WTC11 (cell line): ENCODE data around the gene ARAP1. TPM values are rescaled to one million over a fixed set of nuclear protein-coding genes. Genes with fewer than 3 reads are reported as not detected.
A peak's percentile ranks its signal among the peaks of the same experiment; 100 is the strongest.

Experiments
- ATAC-seq: fragments of 200-7000 bp; cut with Tn5 transposase; 2 replicates; pipeline ENCODE4 v1.10.0; 2021; ENCODE audit warnings: mild to moderate bottlenecking, moderate library complexity
- CTCF ChIA-PET: fragments of 300-600 bp; sonication (Branson Sonifier 250); formaldehyde crosslinking; loops from one replicate; lab custom pipeline; 2021; ENCODE audit warnings: antibody characterized with exemption; lab: Charles Lee
- POLR2A ChIA-PET: fragments of 350-600 bp; sonication (Branson Sonifier 250); formaldehyde crosslinking; loops from one replicate; lab custom pipeline; 2021; ENCODE audit warnings: antibody characterized with exemption; lab: Charles Lee
- DNase-seq: peaks from one replicate; pipeline ENCODE4 v3.0.0; 2021; ENCODE audit warnings: low spot score
- H3K27ac Mint-ChIP-seq: 2 replicates; pipeline ENCODE4 v1.8.0; 2021; ENCODE audit warnings: mixed read lengths
- H3K27me3 Mint-ChIP-seq: 2 replicates; pipeline ENCODE4 v1.8.0; 2021; ENCODE audit warnings: low read depth, mild to moderate bottlenecking, moderate library complexity, mixed read lengths
- H3K36me3 Mint-ChIP-seq: 2 replicates; pipeline ENCODE4 v1.8.0; 2021; ENCODE audit warnings: mixed read lengths
- H3K4me1 Mint-ChIP-seq: 2 replicates; pipeline ENCODE4 v1.8.0; 2022; ENCODE audit warnings: mixed read lengths
- H3K4me3 Mint-ChIP-seq: 2 replicates; pipeline ENCODE4 v1.8.0; 2021; ENCODE audit warnings: mild to moderate bottlenecking, moderate library complexity, mixed read lengths
- H3K9me3 Mint-ChIP-seq: 2 replicates; pipeline ENCODE4 v1.8.0; 2021; ENCODE audit warnings: mixed read lengths
- ATF1 ChIP-seq: sonication (generic); formaldehyde crosslinking; IDR thresholded peaks from 2 replicates; pipeline ENCODE4 v1.8.1; 2023; ENCODE audit warnings: mild to moderate bottlenecking, moderate library complexity, missing genetic modification reagents
- ESRRA ChIP-seq: sonication (generic); formaldehyde crosslinking; IDR thresholded peaks from 2 replicates; pipeline ENCODE4 v1.8.1; 2022; ENCODE audit warnings: mild to moderate bottlenecking, missing genetic modification reagents, borderline replicate concordance
- GRHL2 ChIP-seq: fragments of 250-450 bp; sonication (Bioruptor Pico); IDR thresholded peaks from 2 replicates; pipeline ENCODE4 v1.8.0; 2022; ENCODE audit warnings: mild to moderate bottlenecking, moderate library complexity; ENCODE audit not compliant: insufficient replicate concordance, severe bottlenecking
- KAT7 ChIP-seq: sonication (generic); formaldehyde crosslinking; IDR thresholded peaks from 2 replicates; pipeline ENCODE4 v1.8.1; 2023; ENCODE audit warnings: missing genetic modification reagents, mild to moderate bottlenecking, borderline replicate concordance
- ZNF138 ChIP-seq: sonication (generic); formaldehyde crosslinking; conservative IDR thresholded peaks from 2 replicates; pipeline ENCODE4 v1.8.1; 2022; ENCODE audit warnings: mild to moderate bottlenecking, moderate library complexity, missing genetic modification reagents
- ZNF263 ChIP-seq: sonication (generic); formaldehyde crosslinking; IDR thresholded peaks from 2 replicates; pipeline ENCODE4 v1.8.1; 2022; ENCODE audit warnings: low read depth, mild to moderate bottlenecking, moderate library complexity, missing genetic modification reagents
- total RNA-seq: library from RNA; stranded (reverse); gene quantifications from 3 replicates; pipeline ENCODE4 v1.2.3, GENCODE V29; 2021
- TF ChIP-seq, protein P1 (sequence below): fragments of 250-450 bp; sonication (Bioruptor Pico); IDR thresholded peaks from 2 replicates; pipeline ENCODE4 v1.9.0; 2021; ENCODE audit warnings: mild to moderate bottlenecking
- TF ChIP-seq, protein P2 (sequence below): sonication (generic); formaldehyde crosslinking; IDR thresholded peaks from 2 replicates; pipeline ENCODE4 v1.8.0; 2022; ENCODE audit warnings: mild to moderate bottlenecking, missing genetic modification reagents
- TF ChIP-seq, protein P3 (sequence below): sonication (generic); formaldehyde crosslinking; IDR thresholded peaks from 2 replicates; pipeline ENCODE4 v1.8.0; 2022; ENCODE audit warnings: mild to moderate bottlenecking, missing genetic modification reagents
- TF ChIP-seq, protein P4 (sequence below): sonication (generic); formaldehyde crosslinking; IDR thresholded peaks from 2 replicates; pipeline ENCODE4 v1.8.0; 2022; ENCODE audit warnings: mild to moderate bottlenecking, missing genetic modification reagents
- TF ChIP-seq, protein P5 (sequence below): fragments of 250-450 bp; sonication (Bioruptor Pico); IDR thresholded peaks from 2 replicates; pipeline ENCODE4 v1.9.0; 2021; ENCODE audit warnings: mild to moderate bottlenecking
- TF ChIP-seq, protein P6 (sequence below): sonication (generic); formaldehyde crosslinking; IDR thresholded peaks from 2 replicates; pipeline ENCODE4 v1.8.0; 2022; ENCODE audit warnings: missing genetic modification reagents
- TF ChIP-seq, protein P7 (sequence below): fragments of 250-450 bp; sonication (Bioruptor Pico); IDR thresholded peaks from 2 replicates; pipeline ENCODE4 v2.1.2; 2022; ENCODE audit warnings: mild to moderate bottlenecking, moderate library complexity

ARAP1 gene
- total RNA-seq, 1 experiment from 2014 or later = 98.8 TPM

DNA sequence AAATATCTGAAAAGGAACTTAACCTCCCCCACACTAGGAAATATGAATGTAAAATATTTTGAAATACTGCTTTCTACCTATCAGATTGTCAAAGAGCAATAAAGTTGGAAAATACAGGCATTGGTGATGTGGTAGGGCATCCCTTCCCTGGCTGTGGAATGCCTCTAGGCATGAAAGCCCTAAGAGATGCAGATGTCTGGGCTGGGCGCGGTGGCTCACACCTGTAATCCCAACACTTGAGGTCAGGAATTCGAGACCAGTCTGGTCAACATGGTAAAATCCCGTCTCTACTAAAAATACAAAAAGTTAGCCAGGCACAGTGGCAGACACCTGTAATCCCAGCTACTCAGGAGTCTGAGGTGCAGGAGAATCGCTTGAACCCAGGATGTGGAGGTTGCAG lies 22.0 kb downstream of the ARAP1 start (continued):
- TF ChIP-seq, protein P1, sequence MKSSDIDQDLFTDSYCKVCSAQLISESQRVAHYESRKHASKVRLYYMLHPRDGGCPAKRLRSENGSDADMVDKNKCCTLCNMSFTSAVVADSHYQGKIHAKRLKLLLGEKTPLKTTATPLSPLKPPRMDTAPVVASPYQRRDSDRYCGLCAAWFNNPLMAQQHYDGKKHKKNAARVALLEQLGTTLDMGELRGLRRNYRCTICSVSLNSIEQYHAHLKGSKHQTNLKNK (CRISPR knock-in tag) = no peak
- no peak for TF ChIP-seq ESRRA
- TF ChIP-seq, protein P2, sequence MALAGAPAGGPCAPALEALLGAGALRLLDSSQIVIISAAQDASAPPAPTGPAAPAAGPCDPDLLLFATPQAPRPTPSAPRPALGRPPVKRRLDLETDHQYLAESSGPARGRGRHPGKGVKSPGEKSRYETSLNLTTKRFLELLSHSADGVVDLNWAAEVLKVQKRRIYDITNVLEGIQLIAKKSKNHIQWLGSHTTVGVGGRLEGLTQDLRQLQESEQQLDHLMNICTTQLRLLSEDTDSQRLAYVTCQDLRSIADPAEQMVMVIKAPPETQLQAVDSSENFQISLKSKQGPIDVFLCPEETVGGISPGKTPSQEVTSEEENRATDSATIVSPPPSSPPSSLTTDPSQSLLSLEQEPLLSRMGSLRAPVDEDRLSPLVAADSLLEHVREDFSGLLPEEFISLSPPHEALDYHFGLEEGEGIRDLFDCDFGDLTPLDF = no peak
- TF ChIP-seq, protein P3, sequence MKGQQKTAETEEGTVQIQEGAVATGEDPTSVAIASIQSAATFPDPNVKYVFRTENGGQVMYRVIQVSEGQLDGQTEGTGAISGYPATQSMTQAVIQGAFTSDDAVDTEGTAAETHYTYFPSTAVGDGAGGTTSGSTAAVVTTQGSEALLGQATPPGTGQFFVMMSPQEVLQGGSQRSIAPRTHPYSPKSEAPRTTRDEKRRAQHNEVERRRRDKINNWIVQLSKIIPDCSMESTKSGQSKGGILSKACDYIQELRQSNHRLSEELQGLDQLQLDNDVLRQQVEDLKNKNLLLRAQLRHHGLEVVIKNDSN (CRISPR knock-in tag) = no peak
- no peak for TF ChIP-seq ATF1 (CRISPR knock-in tag)
- TF ChIP-seq, protein P4, sequence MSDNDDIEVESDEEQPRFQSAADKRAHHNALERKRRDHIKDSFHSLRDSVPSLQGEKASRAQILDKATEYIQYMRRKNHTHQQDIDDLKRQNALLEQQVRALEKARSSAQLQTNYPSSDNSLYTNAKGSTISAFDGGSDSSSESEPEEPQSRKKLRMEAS (CRISPR knock-in tag) = no peak
- TF ChIP-seq, all 79 proteins: peak for 0

DNA sequence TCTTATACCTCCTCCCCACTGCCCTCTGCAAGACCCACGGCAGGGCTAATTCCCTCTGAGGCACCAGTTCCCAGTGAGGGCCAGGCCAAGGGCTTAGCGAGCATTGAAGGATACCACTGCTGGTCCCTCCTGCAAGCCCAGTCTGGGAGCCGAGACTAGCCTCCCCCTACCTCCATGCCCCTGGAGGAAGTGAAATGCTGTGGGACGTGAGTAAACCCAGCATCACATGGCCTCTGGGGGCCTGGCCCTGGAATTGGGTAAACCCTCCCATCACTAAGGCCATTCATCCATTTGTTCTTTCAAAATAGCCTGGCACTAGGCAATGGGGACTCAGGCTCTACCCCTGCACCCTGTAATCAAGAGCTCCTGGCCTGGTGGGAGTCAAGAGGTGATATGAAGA lies 24.7 kb downstream of the ARAP1 start:
- CTCF ChIA-PET = interaction anchor here (1.7 to 3.9 kb wide), 2 partner anchors 19 to 66 kb away, joined by 3 to 81 read pairs; partner anchors contain the start of gene STARD10
- Mint-ChIP-seq H3K4me1 (peaks cover 13% of the 10 kb centered on the region), H3K27me3 (no peaks in the 10 kb centered on the region), H3K36me3 (peaks cover 16% of the 10 kb centered on the region), H3K27ac (peak overlapping the region; percentile 76; the same call in 1 of the 2 replicates), H3K4me3 (no peak overlapping the region), H3K9me3 (peaks cover 9% of the 10 kb centered on the region)
- no peak for TF ChIP-seq GRHL2
- TF ChIP-seq KAT7 (CRISPR knock-in tag) = no peak
- TF ChIP-seq, protein P5, sequence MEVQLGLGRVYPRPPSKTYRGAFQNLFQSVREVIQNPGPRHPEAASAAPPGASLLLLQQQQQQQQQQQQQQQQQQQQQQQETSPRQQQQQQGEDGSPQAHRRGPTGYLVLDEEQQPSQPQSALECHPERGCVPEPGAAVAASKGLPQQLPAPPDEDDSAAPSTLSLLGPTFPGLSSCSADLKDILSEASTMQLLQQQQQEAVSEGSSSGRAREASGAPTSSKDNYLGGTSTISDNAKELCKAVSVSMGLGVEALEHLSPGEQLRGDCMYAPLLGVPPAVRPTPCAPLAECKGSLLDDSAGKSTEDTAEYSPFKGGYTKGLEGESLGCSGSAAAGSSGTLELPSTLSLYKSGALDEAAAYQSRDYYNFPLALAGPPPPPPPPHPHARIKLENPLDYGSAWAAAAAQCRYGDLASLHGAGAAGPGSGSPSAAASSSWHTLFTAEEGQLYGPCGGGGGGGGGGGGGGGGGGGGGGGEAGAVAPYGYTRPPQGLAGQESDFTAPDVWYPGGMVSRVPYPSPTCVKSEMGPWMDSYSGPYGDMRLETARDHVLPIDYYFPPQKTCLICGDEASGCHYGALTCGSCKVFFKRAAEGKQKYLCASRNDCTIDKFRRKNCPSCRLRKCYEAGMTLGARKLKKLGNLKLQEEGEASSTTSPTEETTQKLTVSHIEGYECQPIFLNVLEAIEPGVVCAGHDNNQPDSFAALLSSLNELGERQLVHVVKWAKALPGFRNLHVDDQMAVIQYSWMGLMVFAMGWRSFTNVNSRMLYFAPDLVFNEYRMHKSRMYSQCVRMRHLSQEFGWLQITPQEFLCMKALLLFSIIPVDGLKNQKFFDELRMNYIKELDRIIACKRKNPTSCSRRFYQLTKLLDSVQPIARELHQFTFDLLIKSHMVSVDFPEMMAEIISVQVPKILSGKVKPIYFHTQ = no peak
- TF ChIP-seq ZNF263 (CRISPR knock-in tag) = no peak
- TF ChIP-seq, protein P6, sequence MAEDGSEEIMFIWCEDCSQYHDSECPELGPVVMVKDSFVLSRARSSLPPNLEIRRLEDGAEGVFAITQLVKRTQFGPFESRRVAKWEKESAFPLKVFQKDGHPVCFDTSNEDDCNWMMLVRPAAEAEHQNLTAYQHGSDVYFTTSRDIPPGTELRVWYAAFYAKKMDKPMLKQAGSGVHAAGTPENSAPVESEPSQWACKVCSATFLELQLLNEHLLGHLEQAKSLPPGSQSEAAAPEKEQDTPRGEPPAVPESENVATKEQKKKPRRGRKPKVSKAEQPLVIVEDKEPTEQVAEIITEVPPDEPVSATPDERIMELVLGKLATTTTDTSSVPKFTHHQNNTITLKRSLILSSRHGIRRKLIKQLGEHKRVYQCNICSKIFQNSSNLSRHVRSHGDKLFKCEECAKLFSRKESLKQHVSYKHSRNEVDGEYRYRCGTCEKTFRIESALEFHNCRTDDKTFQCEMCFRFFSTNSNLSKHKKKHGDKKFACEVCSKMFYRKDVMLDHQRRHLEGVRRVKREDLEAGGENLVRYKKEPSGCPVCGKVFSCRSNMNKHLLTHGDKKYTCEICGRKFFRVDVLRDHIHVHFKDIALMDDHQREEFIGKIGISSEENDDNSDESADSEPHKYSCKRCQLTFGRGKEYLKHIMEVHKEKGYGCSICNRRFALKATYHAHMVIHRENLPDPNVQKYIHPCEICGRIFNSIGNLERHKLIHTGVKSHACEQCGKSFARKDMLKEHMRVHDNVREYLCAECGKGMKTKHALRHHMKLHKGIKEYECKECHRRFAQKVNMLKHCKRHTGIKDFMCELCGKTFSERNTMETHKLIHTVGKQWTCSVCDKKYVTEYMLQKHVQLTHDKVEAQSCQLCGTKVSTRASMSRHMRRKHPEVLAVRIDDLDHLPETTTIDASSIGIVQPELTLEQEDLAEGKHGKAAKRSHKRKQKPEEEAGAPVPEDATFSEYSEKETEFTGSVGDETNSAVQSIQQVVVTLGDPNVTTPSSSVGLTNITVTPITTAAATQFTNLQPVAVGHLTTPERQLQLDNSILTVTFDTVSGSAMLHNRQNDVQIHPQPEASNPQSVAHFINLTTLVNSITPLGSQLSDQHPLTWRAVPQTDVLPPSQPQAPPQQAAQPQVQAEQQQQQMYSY = no peak
- TF ChIP-seq, protein P4 (CRISPR knock-in tag) = no peak
- TF ChIP-seq, protein P7, sequence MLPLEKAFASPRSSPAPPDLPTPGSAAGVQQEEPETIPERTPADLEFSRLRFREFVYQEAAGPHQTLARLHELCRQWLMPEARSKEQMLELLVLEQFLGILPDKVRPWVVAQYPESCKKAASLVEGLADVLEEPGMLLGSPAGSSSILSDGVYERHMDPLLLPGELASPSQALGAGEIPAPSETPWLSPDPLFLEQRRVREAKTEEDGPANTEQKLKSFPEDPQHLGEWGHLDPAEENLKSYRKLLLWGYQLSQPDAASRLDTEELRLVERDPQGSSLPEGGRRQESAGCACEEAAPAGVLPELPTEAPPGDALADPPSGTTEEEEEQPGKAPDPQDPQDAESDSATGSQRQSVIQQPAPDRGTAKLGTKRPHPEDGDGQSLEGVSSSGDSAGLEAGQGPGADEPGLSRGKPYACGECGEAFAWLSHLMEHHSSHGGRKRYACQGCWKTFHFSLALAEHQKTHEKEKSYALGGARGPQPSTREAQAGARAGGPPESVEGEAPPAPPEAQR = no peak
- no peak for TF ChIP-seq ZNF138 (CRISPR knock-in tag)
- POLR2A ChIA-PET = no interaction called here
- DNase-seq (no peak), ATAC-seq (no peak)
